ENCODE results near the gene BMP6. TPM values are rescaled to one million over a fixed set of nuclear protein-coding genes. Genes with fewer than 3 reads are reported as not detected.

BMP6 gene
- total and polyA plus RNA-seq, 2 donors (not counting 3 experiments of a cell fraction or from before 2014, with no cell fraction given): 221 to 276 TPM

Other genes starting within 250 kb of the BMP6 start
- 0.32 and 0.77 TPM in 2 replicates for gene DSP, start 184.4 kb upstream of the BMP6 start, total RNA-seq
- 0.02 and 0.03 TPM in 2 replicates for gene DSP, start 184.4 kb upstream of the BMP6 start, polyA plus RNA-seq
- 12.8 and 13.2 TPM in 2 replicates for gene SNRNP48, start 135.9 kb upstream of the BMP6 start, total RNA-seq
- 3.5 and 4.2 TPM in 2 replicates for gene SNRNP48, start 135.9 kb upstream of the BMP6 start, polyA plus RNA-seq
- 1,581 and 1,665 TPM in 2 replicates for gene TXNDC5, start 184.7 kb downstream of the BMP6 start, total RNA-seq
- 2,566 and 2,629 TPM in 2 replicates for gene TXNDC5, start 184.7 kb downstream of the BMP6 start, polyA plus RNA-seq

Measured in endothelial cell of umbilical vein (primary cell).